Hippocampal formation (tissue), 2 donors: ENCODE data around the gene FXYD2.
A peak's percentile ranks its signal among the peaks of the same experiment; 100 is the strongest.

Experiments used
- DNase-seq, 2 donors: peaks; one replicate each; lab custom pipeline; 2025; lab: John Stamatoyannopoulos, UW

Gene FXYD2

DNA sequence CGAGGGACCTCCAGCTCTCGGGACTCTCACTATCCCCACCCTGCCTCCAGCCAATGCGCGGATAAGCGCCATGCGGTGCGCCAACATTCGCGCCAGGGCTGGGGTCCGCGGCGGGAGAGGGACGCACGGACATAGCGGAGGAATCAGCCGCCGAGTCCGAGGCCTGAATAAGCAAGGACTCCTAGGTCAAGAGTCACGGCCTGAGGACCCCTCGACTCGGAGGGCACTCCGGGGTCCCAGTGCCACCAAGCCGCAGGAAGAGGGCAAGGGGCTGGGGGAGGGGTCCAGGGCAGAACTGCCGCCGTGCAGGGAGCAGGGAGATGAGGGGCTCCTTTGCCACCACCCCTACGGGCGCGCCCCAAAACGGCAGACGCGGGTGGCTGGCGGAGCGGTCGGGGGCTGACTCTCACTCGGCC is 28.1 kb downstream of the FXYD2 start:
- DNase-seq = no peak

GRCh38 chr11:117795638-117796455 is 28.7 kb downstream of the FXYD2 start:
- DNase-seq = no peak

- DNase-seq = no peak
Measured at GRCh38 chr11:117794772-117795629, 29.5 kb downstream of the FXYD2 start.

- peak; percentile 60 to 66 for DNase-seq
Measured at GRCh38 chr11:117794135-117794534, 30.4 kb downstream of the FXYD2 start.

- peak in 1 of 2 donors; percentile 38 for DNase-seq
Measured at GRCh38 chr11:117793583-117793982, 31.0 kb downstream of the FXYD2 start.

GRCh38 chr11:117792992-117793391 is 31.6 kb downstream of the FXYD2 start:
- DNase-seq = no peak

DNA sequence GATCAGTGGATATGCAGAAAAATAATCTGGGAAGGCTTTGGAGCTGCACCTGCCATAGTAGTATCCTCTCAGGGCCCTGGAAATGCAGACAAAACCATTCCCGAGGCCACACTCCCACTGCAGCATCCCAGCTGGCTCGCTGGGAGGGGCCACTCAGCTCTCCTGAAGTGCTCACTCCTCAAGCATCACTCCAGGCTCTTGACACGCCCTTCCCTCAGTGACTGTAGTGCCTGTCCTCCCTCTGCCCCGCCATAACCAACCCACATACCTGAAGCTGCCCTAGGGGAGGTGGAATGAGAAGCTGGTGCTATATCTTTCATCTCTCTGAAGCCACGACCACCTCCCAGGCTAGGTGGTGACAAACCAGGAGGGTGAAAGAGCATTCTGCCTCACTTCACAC is 32.3 kb downstream of the FXYD2 start:
- DNase-seq = no peak

- no peak for DNase-seq
Measured at GRCh38 chr11:117790279-117790678, 34.3 kb downstream of the FXYD2 start.

DNA sequence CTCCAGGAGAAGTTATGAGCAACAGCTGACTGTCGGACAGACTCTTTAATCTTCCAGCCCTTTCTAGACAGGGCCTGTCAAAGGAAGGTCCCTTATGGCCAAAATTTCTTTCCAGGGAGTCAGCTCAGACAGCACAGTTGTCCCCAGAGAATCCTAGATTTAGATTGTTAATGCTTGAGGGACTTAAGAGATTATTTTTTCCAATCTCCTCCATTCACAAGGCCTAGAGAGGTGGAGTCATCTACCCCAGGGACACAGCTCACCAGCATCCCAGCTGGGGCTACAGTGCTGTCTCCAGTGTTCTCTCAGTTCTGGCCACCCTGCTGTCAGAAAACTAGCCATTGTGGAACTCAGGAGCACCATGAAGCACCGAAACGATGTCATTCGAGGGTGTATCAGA is 35.3 kb downstream of the FXYD2 start:
- no peak for DNase-seq

DNA sequence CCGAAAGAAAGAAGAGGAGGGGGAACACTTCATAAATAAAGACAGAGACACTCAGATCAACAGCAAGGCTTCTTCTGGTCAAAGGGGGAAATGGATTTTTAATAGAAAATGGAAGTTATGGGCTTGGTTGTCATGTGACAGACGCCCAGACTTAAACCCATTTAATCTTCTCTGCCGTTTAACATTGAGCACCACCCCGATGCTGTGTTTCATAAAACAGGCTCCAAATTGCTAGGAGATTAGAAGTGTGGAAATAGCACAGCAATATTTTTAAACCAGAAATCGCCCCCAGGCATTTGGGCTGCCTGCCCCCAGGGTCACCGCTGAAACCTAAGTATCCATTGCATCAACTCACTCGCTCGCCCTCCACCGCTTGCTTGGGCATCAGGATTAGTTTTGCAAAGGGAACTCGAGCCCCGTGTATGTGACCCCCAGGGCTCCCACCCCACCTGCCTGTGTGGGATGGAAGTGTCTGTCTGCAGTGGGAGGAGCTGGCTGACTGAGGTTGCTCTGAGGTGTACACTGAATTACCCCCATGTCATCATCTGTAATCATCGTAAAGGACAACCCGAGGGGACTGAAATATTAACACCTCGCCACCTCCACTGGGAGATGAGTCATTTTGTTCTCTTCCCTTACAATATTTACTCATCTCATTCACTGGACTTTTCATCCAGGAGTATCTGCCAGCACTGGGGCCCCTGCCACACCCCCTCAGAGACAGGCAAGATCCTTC is 38.2 kb downstream of the FXYD2 start:
- DNase-seq = no peak

DNA sequence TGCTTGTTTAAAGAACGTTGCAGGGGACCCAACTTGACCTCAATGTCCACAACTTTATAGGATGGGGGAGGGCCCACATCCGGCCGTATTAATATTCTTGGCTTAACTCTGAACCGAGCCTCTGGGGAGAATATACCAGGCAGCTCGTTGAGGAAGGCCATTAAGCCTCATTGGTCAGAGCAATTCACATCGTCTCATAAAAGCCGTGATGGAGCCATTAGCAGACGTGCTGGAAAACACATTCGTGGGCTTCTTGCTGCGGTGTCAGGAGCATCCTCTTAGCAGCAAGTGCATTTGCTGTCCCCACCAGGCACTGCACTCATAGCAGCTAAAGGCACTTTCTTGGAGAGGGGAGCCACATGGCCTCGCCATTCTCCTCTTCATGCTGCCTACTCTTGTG is 42.4 kb downstream of the FXYD2 start:
- DNase-seq = no peak

DNA sequence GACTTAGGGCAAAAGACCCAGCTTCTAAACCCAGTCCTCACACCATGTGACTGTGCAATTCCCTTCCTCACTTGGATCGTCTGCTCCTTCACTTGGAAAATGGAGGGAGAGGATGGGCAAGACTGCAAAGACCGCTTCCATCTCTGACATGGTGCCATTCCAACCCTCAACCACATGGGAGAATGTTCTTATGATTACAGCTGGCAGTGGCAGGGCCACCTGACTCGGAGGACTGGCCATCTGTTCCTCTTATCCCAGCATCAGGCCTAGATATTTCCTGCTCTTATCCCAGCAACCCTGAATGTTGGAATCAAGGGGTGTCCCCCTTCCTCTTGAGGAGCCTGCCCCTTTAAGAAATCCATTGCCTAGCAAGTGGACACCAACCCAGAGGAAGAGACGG is 42.9 kb downstream of the FXYD2 start:
- DNase-seq = no peak

GRCh38 chr11:117780456-117780855 is 44.1 kb downstream of the FXYD2 start:
- no peak for DNase-seq

GRCh38 chr11:117774553-117774952 is 50.0 kb downstream of the FXYD2 start:
- no peak for DNase-seq

DNA sequence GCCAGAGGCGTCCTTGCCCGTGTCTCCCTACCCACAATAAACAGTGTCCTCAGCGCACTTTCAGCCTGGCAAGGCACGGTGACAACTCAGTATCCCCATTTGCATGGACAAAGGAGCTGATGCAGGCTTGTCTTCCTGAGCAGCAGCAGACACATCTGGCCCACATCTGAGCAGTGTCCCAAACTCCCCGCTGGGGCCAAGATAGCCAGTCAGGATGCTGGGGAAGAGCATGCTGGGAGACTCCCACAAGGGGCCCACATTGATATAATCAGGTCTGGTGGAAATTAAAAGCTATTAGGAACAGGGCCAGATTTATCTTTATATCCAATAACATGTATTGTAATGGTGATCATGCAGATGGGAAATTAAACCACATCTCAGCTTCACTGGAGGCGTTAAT is 52.2 kb downstream of the FXYD2 start:
- no peak for DNase-seq

- no peak for DNase-seq
Measured at GRCh38 chr11:117771841-117772240, 52.7 kb downstream of the FXYD2 start.

DNA sequence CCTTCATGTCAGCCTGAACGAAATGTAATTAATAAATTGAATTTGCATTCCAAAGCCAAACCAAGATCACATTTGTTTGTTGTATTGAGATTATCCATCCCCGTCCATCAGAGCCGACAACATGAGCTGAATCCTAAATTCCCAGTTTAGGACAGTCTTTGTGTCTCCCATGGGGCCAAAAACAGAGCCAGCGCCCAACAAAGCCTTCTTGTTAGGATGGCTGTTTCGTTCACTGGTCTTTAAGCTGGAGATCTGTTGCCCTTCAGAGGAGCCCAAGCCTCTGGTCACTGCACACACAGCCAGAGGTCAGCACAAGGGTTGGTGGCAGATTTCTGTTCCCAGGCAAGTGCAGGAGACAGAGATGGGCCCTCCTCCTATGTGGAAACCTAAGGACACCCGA is 53.3 kb downstream of the FXYD2 start:
- peak; percentile 79 to 88 for DNase-seq

- no peak for DNase-seq
Measured at GRCh38 chr11:117770061-117770460, 54.5 kb downstream of the FXYD2 start.
